Esophagus muscularis mucosa (tissue), 4 donors: ENCODE measurements around the gene PRPF18. TPM values are rescaled to one million over a fixed set of nuclear protein-coding genes. Genes with fewer than 3 reads are reported as not detected.

Source experiments
- DNase-seq: peaks from one replicate; pipeline ENCODE4 v3.0.0-alpha.2; 2017; ENCODE audit errors: extremely low spot score
- H3K27ac ChIP-seq, 4 donors: fragments of 200-600 bp; sonication (generic); replicated peaks in 1 of 4; 1 replicate in 3 of 4; 2 replicates in 1 of 4; pipeline ENCODE4 v1.5.1; 2016 to 2019; ENCODE audit warnings: mild to moderate bottlenecking in 1 of 4
- H3K27me3 ChIP-seq, 4 donors: fragments of 200-600 bp; sonication (generic); one replicate each; pipeline versions ENCODE4 v1.5.1 to v1.6.0; 2016 to 2019
- H3K36me3 ChIP-seq, 4 donors: fragments of 200-600 bp; sonication (generic); one replicate each; pipeline ENCODE4 v1.5.1; 2016 to 2019
- H3K4me1 ChIP-seq, 4 donors: fragments of 200-600 bp; sonication (generic); one replicate each; pipeline ENCODE4 v1.5.1; 2016 to 2019
- H3K4me3 ChIP-seq, 4 donors: fragments of 200-600 bp; sonication (generic); 1 replicate in 2 of 4; 2 replicates in 2 of 4; pipeline ENCODE4 v1.5.1; 2016 to 2019; ENCODE audit warnings: mild to moderate bottlenecking in 4 of 4, moderate library complexity in 1 of 4
- H3K9me3 ChIP-seq, 4 donors: fragments of 200-600 bp; sonication (generic); 1 replicate in 3 of 4; 2 replicates in 1 of 4; pipeline ENCODE4 v1.5.1; 2016 to 2019
- CTCF ChIP-seq, 3 experiments: fragments of 200-600 bp in 2 of 3; fragments of 450-650 bp in 1 of 3; sonication (generic) in 2 of 3; IDR thresholded peaks; one replicate each; pipeline ENCODE4 v1.5.1; 2017 to 2019; ENCODE audit warnings: antibody characterized with exemption in 3 of 3, mild to moderate bottlenecking in 2 of 3, moderate library complexity in 1 of 3
- EP300 ChIP-seq: sonication (generic); formaldehyde crosslinking; IDR thresholded peaks from one replicate; pipeline ENCODE4 v1.6.1; 2017; ENCODE audit warnings: antibody characterized with exemption
- POLR2A ChIP-seq: fragments of 450-650 bp; IDR thresholded peaks from one replicate; pipeline ENCODE4 v1.6.1; 2017; ENCODE audit warnings: antibody characterized with exemption, moderate library complexity, mild to moderate bottlenecking, low read depth
- POLR2AphosphoS5 ChIP-seq, 2 donors: sonication (generic); formaldehyde crosslinking; IDR thresholded peaks; one replicate each; pipeline ENCODE4 v1.6.1; 2017; ENCODE audit warnings: antibody characterized with exemption in 2 of 2
- WGBS: methylation state at CpG from one replicate; pipeline ENCODE4 v1.1.5; 2018; 5-methylcytosine and 5-hydroxymethylcytosine counted together
- intact Hi-C: fragments of 100-400 bp; cut with DNase I; formaldehyde crosslinking; loops from one replicate; pipeline ENCODE4 v1.15.1; 2023
- total RNA-seq, 4 donors: library from RNA; depleted of rRNA; stranded (reverse); fragments of >200 nt; gene quantifications; one replicate each; pipeline versions ENCODE4 v1.1.0 to v1.2.1, GENCODE V29; 2016

PRPF18 gene
- total RNA-seq, 4 donors from 2014 or later = 16.2 to 27.8 (median 25.6) TPM

DNA sequence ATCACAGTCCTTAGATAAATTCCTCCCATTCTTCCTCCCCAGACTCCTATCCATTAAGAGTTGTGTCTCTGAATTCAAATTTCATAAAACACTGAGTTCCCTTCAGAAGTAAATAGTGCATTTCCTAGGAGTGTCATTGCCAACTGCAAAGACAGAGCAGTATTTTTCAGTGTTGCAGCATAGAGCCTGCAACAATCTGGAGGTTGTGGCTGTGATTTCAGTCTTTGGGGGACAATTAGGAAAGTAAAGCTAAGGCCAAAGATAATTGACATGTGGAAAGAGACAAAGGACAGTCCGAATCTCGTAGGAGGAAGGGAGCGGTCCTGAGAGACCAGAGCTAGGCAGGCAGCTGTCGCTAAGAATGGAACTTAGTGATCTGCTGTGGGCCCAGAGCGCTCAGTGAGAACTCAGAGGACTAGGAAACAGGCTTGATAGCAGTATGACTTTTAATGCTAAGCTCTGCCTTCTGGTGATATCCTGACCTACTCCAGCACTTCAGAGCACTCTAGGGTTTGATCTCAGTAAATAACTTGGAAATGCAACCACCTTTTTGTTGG lies 46.2 kb downstream of the PRPF18 start:
- H3K27me3 ChIP-seq = no peaks in the 10 kb centered on the region
- TF ChIP-seq POLR2AphosphoS5 (IDR thresholded peaks at IDR 0.05) (peak in 1 of 2 donors; percentile 30), POLR2A (no peak), EP300 (no peak), CTCF (IDR thresholded peaks at IDR 0.05) (no peak)
- H3K36me3 ChIP-seq = peaks cover 0 to 18% (median 9%) of the 10 kb centered on the region in 4 donors
- 60% methylated on average over 5 of the region's 5 CpGs for WGBS
- intact Hi-C loops = no loop called here
- H3K4me3 ChIP-seq = peak overlapping the region in 1 of 4 donors; percentile 6
- H3K4me1 ChIP-seq = peaks cover 13 to 77% (median 42%) of the 10 kb centered on the region in 4 donors
- no peaks in the 10 kb centered on the region for H3K9me3 ChIP-seq
- H3K27ac ChIP-seq = peak overlapping the region; percentile 78 to 86 (median 84)
- peak; percentile 57 for DNase-seq

DNA sequence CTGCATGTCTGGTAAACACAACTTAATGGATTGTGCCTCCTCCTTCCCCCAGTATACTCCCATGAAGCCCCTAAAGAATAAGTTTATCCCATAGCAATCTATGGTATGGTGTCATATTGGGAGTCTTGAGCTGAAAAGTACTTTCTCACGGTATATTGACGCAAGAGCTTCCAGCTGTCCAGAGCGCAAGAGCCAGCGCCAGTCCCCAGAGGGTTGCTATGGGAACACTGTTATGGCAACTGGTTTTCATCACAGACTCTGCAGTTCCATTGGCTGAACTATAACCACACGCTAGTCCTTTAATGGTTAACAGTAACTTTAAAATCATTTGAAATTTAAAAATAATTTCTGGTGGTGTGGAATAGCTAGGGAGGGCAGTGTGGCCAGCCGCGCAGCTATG lies 46.9 kb downstream of the PRPF18 start:
- Histone ChIP-seq H3K4me3 (peak overlapping the region in 2 of 4 donors; percentile 6 to 9), H3K9me3 (no peaks in the 10 kb centered on the region), H3K27me3 (no peaks in the 10 kb centered on the region), H3K27ac (peak overlapping the region; percentile 78 to 86 (median 84)), H3K4me1 (peaks cover 13 to 74% (median 39%) of the 10 kb centered on the region in 4 donors), H3K36me3 (peaks cover 0 to 25% (median 10%) of the 10 kb centered on the region in 4 donors)
- WGBS = 46% methylated on average over 7 of the region's 7 CpGs
- intact Hi-C loops = no loop called here
- TF ChIP-seq EP300 (no peak), POLR2A (no peak), POLR2AphosphoS5 (IDR thresholded peaks at IDR 0.05) (peak; percentile 57 to 63)
- DNase-seq = no peak

GRCh38 chr10:13634207-13634606 lies 47.4 kb downstream of the PRPF18 start:
- Histone ChIP-seq H3K27me3 (no peaks in the 10 kb centered on the region), H3K36me3 (peaks cover 0 to 30% (median 13%) of the 10 kb centered on the region in 4 donors), H3K9me3 (no peaks in the 10 kb centered on the region), H3K4me3 (peak overlapping the region in 1 of 4 donors; percentile 9), H3K4me1 (peaks cover 13 to 69% (median 34%) of the 10 kb centered on the region in 4 donors), H3K27ac (peak overlapping the region; percentile 78 to 86 (median 84))
- intact Hi-C loops = no loop called here
- 50% methylated on average over 6 of the region's 6 CpGs for WGBS
- no peak for TF ChIP-seq EP300
- no peak for TF ChIP-seq POLR2A
- no peak for TF ChIP-seq POLR2AphosphoS5 (IDR thresholded peaks at IDR 0.05)
- no peak for TF ChIP-seq CTCF (IDR thresholded peaks at IDR 0.05)
- no peak for DNase-seq

DNA sequence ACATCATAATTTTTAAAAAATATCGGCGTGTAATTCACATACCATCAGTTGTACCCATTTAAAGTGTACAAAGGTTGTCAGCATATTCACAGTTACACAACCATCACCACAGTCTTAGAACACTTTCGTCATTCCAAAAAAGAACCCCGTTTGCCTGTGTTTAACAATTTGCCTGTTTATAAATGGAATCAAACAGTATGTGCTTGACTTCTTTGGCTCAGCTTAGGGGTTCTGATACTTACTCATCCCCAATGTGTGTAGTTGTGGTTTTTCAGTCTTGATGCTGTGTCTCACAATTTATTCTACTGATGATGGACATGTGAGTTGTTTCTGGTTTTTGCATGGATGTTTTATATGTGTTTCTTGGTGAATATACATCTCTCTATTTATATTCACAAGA lies 50.0 kb downstream of the PRPF18 start:
- Histone ChIP-seq H3K4me1 (peaks cover 11 to 56% (median 27%) of the 10 kb centered on the region in 4 donors), H3K36me3 (peaks cover 0 to 27% (median 9%) of the 10 kb centered on the region in 4 donors), H3K27ac (peak overlapping the region in 1 of 4 donors; percentile 33), H3K9me3 (peaks cover 0 to under 1% (median 0%) of the 10 kb centered on the region in 4 donors), H3K27me3 (no peaks in the 10 kb centered on the region), H3K4me3 (no peak overlapping the region)
- 86% methylated on average over 4 of the region's 4 CpGs for WGBS
- no peak for TF ChIP-seq CTCF (IDR thresholded peaks at IDR 0.05)
- no peak for TF ChIP-seq POLR2A
- no peak for TF ChIP-seq EP300
- no peak for TF ChIP-seq POLR2AphosphoS5 (IDR thresholded peaks at IDR 0.05)
- DNase-seq = no peak
- intact Hi-C loops = no loop called here

DNA sequence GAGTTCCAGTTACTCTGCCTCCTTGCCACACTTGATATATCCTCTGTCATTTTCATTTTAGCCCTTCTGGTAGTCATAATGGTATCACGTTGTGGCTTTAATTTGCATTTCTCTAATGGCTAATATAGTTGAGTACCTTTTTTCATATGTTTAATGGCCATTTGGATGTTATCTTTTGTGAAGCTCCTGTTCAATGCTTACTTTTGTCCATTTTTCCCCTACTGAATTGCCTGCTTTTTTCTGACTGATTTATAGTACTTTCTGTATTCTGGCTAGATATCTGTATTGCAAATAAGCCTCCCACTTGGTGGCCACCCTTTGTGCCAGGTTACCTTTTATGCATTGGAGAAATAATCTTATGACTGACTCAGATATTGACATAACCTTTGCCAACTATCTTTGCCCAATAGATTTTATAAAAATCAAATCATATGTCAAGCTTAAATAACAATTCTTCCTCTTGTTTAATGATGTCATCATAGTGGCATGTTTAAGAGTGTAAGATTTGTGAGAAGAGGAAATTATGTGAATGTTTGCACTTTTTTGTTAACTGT lies 50.6 kb downstream of the PRPF18 start:
- no peak for TF ChIP-seq EP300
- H3K4me3 ChIP-seq = no peak overlapping the region
- H3K4me1 ChIP-seq = peaks cover 10 to 50% (median 22%) of the 10 kb centered on the region in 4 donors
- peaks cover 0 to 31% (median 12%) of the 10 kb centered on the region in 4 donors for H3K36me3 ChIP-seq
- no peaks in the 10 kb centered on the region for H3K27me3 ChIP-seq
- DNase-seq = no peak
- peak overlapping the region in 1 of 4 donors; percentile 33 for H3K27ac ChIP-seq
- intact Hi-C loops = no loop called here
- peaks cover 0 to 6% (median 5%) of the 10 kb centered on the region in 4 donors for H3K9me3 ChIP-seq
- WGBS = 84% methylated on average over 1 of the region's 1 CpG
